OCI-LY3 (cell line): ENCODE data around the gene FAM107B.

Experiments
- CTCF ChIP-seq: fragments of 200-600, 300-600 bp; sonication (generic); IDR thresholded peaks from 2 replicates; pipeline ENCODE4 v1.5.1; 2014; ENCODE audit warnings: antibody characterized with exemption, low read length, low read depth
- EZH2phosphoT487 ChIP-seq: fragments of 200-600 bp; shearing (Covaris generic); IDR thresholded peaks from 2 replicates; pipeline ENCODE4 v1.6.1; 2018; ENCODE audit warnings: antibody characterized with exemption, mixed run types, low read depth

- no peak for TF ChIP-seq CTCF
- no peak for TF ChIP-seq EZH2phosphoT487
Observed at GRCh38 chr10:14540062-14540461, 234.6 kb downstream of the FAM107B start.
